Panc1 (cell line): ENCODE measurements around the gene CPZ. TPM values are rescaled to one million over a fixed set of nuclear protein-coding genes. Genes with fewer than 3 reads are reported as not detected.

ENCODE experiments used
- ATAC-seq: fragments of 200-7000 bp; cut with Tn5 transposase; 2 replicates; pipeline ENCODE4 v1.9.1; 2020; ENCODE audit warnings: mild to moderate bottlenecking, moderate library complexity
- BruUV-seq: library from RNA; stranded (reverse); fragments of 400-500 nt; replicated peaks from 2 replicates; lab custom pipeline; 2021; lab: Mats Ljungman, UMichigan
- CTCF ChIA-PET: fragments of 300-600 bp; sonication (Branson Sonifier 250); formaldehyde crosslinking; loops from one replicate; lab custom pipeline; 2022; ENCODE audit warnings: antibody characterized with exemption; lab: Charles Lee
- POLR2A ChIA-PET: fragments of 300-600 bp; sonication (Branson Sonifier 250); formaldehyde crosslinking; loops from one replicate; lab custom pipeline; 2022; ENCODE audit warnings: antibody characterized with exemption; lab: Charles Lee
- DNase-seq: peaks from one replicate; pipeline ENCODE4 v3.0.0-alpha.2; 2010; ENCODE audit warnings: low read depth, low spot score
- H3K27ac ChIP-seq: 2 replicates; pipeline ENCODE4 v1.5.1; 2011; ENCODE audit warnings: mild to moderate bottlenecking, low read length, inconsistent platforms
- H3K27me3 ChIP-seq: fragments of 200-500 bp; sonication (Bioruptor generic); 2 replicates; pipeline ENCODE4 v1.6.0; 2014; ENCODE audit warnings: low read length, inconsistent platforms; ENCODE audit not compliant: control insufficient read depth, insufficient read depth
- H3K36me3 ChIP-seq: fragments of 200-500 bp; sonication (Bioruptor generic); 2 replicates; pipeline ENCODE4 v1.5.1; 2014; ENCODE audit warnings: inconsistent platforms, mild to moderate bottlenecking, low read length, moderate library complexity; ENCODE audit not compliant: control insufficient read depth, insufficient read depth
- H3K4me1 ChIP-seq: 2 replicates; pipeline ENCODE4 v1.5.1; 2011; ENCODE audit warnings: inconsistent platforms, mild to moderate bottlenecking, low read length, moderate library complexity; ENCODE audit not compliant: control insufficient read depth, insufficient read depth
- H3K4me3 ChIP-seq, 2 experiments: 2 replicates each; pipeline ENCODE4 v1.5.1; 2011 to 2012; ENCODE audit warnings: low read depth in 2 of 2, low read length in 2 of 2, mild to moderate bottlenecking in 2 of 2, inconsistent platforms in 1 of 2, moderate library complexity in 1 of 2
- H3K9me3 ChIP-seq: fragments of 200-500 bp; sonication (Bioruptor generic); 2 replicates; pipeline ENCODE4 v1.5.1; 2014; ENCODE audit warnings: low read depth, mild to moderate bottlenecking, inconsistent platforms, low read length, moderate library complexity; ENCODE audit not compliant: control insufficient read depth, insufficient read depth
- POLR2AphosphoS5 ChIP-seq: IDR thresholded peaks from 2 replicates; pipeline ENCODE4 v1.6.1; 2012; ENCODE audit warnings: mild to moderate bottlenecking, low read depth, low read length, moderate library complexity
- REST ChIP-seq, 2 experiments: IDR thresholded peaks; 2 replicates each; pipeline ENCODE4 v1.6.1; 2011 to 2012; ENCODE audit warnings: low read depth in 2 of 2, control low read depth in 1 of 2, low read length in 1 of 2, mild to moderate bottlenecking in 1 of 2, moderate library complexity in 1 of 2; ENCODE audit not compliant: insufficient read depth in 1 of 2
- SIN3A ChIP-seq: IDR thresholded peaks from 2 replicates; pipeline ENCODE4 v1.6.1; 2012; ENCODE audit warnings: low read depth, mild to moderate bottlenecking, low read length, moderate library complexity, borderline replicate concordance; ENCODE audit not compliant: insufficient read depth
- TCF7L2 ChIP-seq: IDR thresholded peaks from 2 replicates; pipeline ENCODE4 v1.6.1; 2011; ENCODE audit warnings: mild to moderate bottlenecking, low read depth, low read length, inconsistent platforms
- in situ Hi-C: cut with HindIII; loops from 2 replicates; pipeline ENCODE4 v1.10.0; 2016; ENCODE audit warnings: low sequenced_read_pairs, low pct_unique_long_range_greater_than_20kb
- intact Hi-C: fragments of 100-400 bp; cut with micrococcal nuclease; formaldehyde crosslinking; loops from one replicate; pipeline ENCODE4 v1.10.0; 2022; ENCODE audit not compliant: unreplicated experiment
- total RNA-seq: library from RNA; stranded (reverse); gene quantifications from one replicate; pipeline ENCODE4 v1.2.1, GENCODE V29; 2021; ENCODE audit not compliant: unreplicated experiment
- TF ChIP-seq, protein P1 (sequence below): fragments of 450-650 bp; IDR thresholded peaks from 2 replicates; pipeline ENCODE4 v1.5.1; 2017; ENCODE audit warnings: mild to moderate bottlenecking

CPZ gene
- total RNA-seq, 1 experiment from 2014 or later = 0.15 TPM

DNA sequence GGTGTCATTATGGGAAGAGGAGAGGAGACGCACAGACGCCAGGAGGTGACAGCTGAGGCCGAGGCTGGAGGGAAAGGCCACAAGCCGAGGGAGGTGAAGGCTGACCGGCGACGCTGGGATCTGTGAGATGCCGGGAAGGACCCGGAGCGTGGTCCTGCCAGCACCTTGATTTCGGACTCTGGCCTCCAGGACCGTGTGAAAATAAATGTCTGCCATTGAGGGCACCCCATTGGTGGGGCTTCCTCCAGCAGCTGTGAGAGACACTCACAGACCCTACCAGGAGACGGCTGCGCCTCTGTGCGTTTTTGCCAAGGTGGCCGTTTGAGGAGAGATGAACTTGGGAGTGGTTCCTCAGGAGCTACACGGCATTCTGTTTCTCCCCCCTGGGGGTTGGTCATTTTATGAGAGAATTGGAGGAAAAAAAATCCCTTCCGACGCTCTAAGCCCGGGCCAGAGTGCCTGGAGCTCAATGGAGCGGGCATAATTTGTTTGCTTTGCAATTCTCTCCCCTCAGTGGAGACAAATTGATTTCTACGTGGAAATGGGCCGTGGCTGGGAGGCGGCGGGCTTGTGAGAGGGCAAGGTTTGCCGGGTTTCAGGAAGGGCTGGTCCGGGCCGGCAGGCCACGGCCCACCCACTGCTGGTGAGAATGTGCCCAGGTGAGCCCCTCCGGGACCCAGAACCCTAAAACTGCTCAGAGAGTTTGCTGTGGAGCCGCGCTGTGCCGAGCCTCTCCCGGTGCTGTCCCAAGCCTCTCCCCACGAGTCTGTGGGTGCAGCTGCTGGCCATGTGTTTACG, 53.9 kb downstream of the CPZ start:
- ATAC-seq (no peak), DNase-seq (no peak)
- TF ChIP-seq SIN3A (no peak), POLR2AphosphoS5 (no peak), TCF7L2 (no peak), REST (IDR thresholded peaks at IDR 0.05; ENCODE audit: insufficient read depth in 1 of 2, low read depth in 2 of 2, low read length in 1 of 2) (no peak)
- TF ChIP-seq, protein P1, sequence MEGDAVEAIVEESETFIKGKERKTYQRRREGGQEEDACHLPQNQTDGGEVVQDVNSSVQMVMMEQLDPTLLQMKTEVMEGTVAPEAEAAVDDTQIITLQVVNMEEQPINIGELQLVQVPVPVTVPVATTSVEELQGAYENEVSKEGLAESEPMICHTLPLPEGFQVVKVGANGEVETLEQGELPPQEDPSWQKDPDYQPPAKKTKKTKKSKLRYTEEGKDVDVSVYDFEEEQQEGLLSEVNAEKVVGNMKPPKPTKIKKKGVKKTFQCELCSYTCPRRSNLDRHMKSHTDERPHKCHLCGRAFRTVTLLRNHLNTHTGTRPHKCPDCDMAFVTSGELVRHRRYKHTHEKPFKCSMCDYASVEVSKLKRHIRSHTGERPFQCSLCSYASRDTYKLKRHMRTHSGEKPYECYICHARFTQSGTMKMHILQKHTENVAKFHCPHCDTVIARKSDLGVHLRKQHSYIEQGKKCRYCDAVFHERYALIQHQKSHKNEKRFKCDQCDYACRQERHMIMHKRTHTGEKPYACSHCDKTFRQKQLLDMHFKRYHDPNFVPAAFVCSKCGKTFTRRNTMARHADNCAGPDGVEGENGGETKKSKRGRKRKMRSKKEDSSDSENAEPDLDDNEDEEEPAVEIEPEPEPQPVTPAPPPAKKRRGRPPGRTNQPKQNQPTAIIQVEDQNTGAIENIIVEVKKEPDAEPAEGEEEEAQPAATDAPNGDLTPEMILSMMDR = no peak
- H3K4me1 ChIP-seq = no peaks in the 10 kb centered on the region
- CTCF ChIA-PET = interaction anchor here (0.7 kb wide), 1 partner anchor 271 kb away, joined by 3 read pairs; no protein-coding TSS in a partner anchor
- no peak overlapping the region for H3K27ac ChIP-seq
- POLR2A ChIA-PET = no interaction called here
- no peaks in the 10 kb centered on the region for H3K27me3 ChIP-seq
- H3K36me3 ChIP-seq = no peaks in the 10 kb centered on the region
- intact Hi-C loops = no loop called here
- H3K4me3 ChIP-seq = no peak overlapping the region
- no TSS peak for BruUV-seq
- in situ Hi-C loops = no loop called here
- no peaks in the 10 kb centered on the region for H3K9me3 ChIP-seq

DNA sequence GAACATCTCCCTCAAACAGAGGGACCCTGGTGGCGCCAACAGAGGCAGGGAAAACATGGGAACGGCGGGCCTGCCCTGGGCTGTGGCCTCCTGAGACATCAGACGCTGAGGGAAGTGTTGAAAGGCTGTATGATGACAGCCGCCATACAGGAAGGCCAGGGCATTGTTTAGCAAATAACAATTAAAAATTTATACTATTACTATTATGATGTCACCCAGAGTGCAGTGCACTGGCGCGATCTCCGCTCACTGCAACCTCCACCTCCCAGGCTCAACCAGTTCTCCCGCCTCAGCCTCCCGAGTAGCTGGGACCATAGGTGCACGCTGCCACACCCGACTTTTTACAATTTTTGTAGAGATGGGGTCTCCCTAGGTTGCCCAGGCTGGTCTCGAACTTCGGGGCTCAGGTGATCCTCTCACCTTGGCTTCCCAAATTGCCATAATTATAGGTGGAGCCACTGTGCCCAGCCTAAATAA, 54.6 kb downstream of the CPZ start:
- TF ChIP-seq TCF7L2 (no peak), SIN3A (no peak), REST (IDR thresholded peaks at IDR 0.05; ENCODE audit: insufficient read depth in 1 of 2, low read depth in 2 of 2, low read length in 1 of 2) (no peak), POLR2AphosphoS5 (no peak)
- TF ChIP-seq, protein P1 = no peak
- Histone ChIP-seq H3K9me3 (no peaks in the 10 kb centered on the region), H3K36me3 (no peaks in the 10 kb centered on the region), H3K27ac (no peak overlapping the region), H3K27me3 (no peaks in the 10 kb centered on the region), H3K4me3 (no peak overlapping the region), H3K4me1 (no peaks in the 10 kb centered on the region)
- CTCF ChIA-PET = no interaction called here
- BruUV-seq = no TSS peak
- ATAC-seq (no peak), DNase-seq (no peak)
- in situ Hi-C loops (no loop called here), intact Hi-C loops (no loop called here)
- POLR2A ChIA-PET = no interaction called here
